Neuronal stem cell (in vitro differentiated cells): Measurements from ENCODE around the gene MRAP.

Experiments used
- DNase-seq: peaks from one replicate; pipeline ENCODE4 v3.0.0-alpha.2; 2013; ENCODE audit warnings: low spot score
- H2AFZ ChIP-seq: one replicate; pipeline ENCODE4 v1.6.1; 2013; ENCODE audit warnings: mild to moderate bottlenecking, low read length, inconsistent platforms
- H2AK5ac ChIP-seq: 2 replicates; pipeline ENCODE4 v1.6.1; 2013; ENCODE audit warnings: low read depth, mild to moderate bottlenecking, inconsistent platforms, low read length, moderate library complexity, mixed read lengths
- H2BK120ac ChIP-seq: 2 replicates; pipeline ENCODE4 v1.6.1; 2013; ENCODE audit warnings: low read depth, mild to moderate bottlenecking, inconsistent platforms, low read length, moderate library complexity, mixed read lengths
- H2BK12ac ChIP-seq: one replicate; pipeline ENCODE4 v1.6.1; 2013; ENCODE audit warnings: low read length, inconsistent platforms
- H2BK15ac ChIP-seq: 2 replicates; pipeline ENCODE4 v1.6.1; 2013; ENCODE audit warnings: mild to moderate bottlenecking, low read length, inconsistent platforms, mixed read lengths
- H2BK5ac ChIP-seq: one replicate; pipeline ENCODE4 v1.6.1; 2013; ENCODE audit warnings: inconsistent platforms, mild to moderate bottlenecking, low read length, moderate library complexity
- H3K14ac ChIP-seq: one replicate; pipeline ENCODE4 v1.6.1; 2013; ENCODE audit warnings: low read length, inconsistent platforms
- H3K18ac ChIP-seq: 2 replicates; pipeline ENCODE4 v1.6.1; 2013; ENCODE audit warnings: low read length, inconsistent platforms
- H3K23ac ChIP-seq: 2 replicates; pipeline ENCODE4 v1.6.1; 2013; ENCODE audit warnings: low read depth, mild to moderate bottlenecking, mixed read lengths, low read length, inconsistent platforms; ENCODE audit not compliant: poor library complexity
- H3K27ac ChIP-seq: replicated peaks from 3 replicates; pipeline ENCODE4 v1.5.1; 2013; ENCODE audit warnings: low read length, inconsistent platforms
- H3K27me3 ChIP-seq, 3 experiments: 2 replicates each; pipeline ENCODE4 v1.6.1; 2013; ENCODE audit warnings: low read length in 3 of 3, mild to moderate bottlenecking in 2 of 3, inconsistent platforms in 1 of 3, low read depth in 1 of 3, mixed read lengths in 1 of 3, moderate library complexity in 1 of 3; ENCODE audit not compliant: control insufficient read depth in 3 of 3, insufficient read depth in 3 of 3
- H3K36me3 ChIP-seq, 2 donors: replicated peaks in 1 of 2; 2 replicates each; pipeline ENCODE4 v1.6.1; 2013; ENCODE audit warnings: low read length in 2 of 2; ENCODE audit not compliant: control insufficient read depth in 2 of 2, insufficient read depth in 2 of 2
- H3K4ac ChIP-seq: 2 replicates; pipeline ENCODE4 v1.6.1; 2013; ENCODE audit warnings: inconsistent platforms, mild to moderate bottlenecking, low read length, moderate library complexity
- H3K4me1 ChIP-seq, 2 donors: 1 replicate in 1 of 2; 2 replicates in 1 of 2; pipeline ENCODE4 v1.6.1; 2013; ENCODE audit warnings: low read length in 2 of 2, low read depth in 1 of 2; ENCODE audit not compliant: control insufficient read depth in 2 of 2, insufficient read depth in 1 of 2
- H3K4me2 ChIP-seq: one replicate; pipeline ENCODE4 v1.6.1; 2013; ENCODE audit warnings: mild to moderate bottlenecking, low read length, inconsistent platforms; ENCODE audit not compliant: insufficient read depth, poor library complexity, severe bottlenecking
- H3K4me3 ChIP-seq, 2 donors: 2 replicates each; pipeline ENCODE4 v1.5.1; 2013; ENCODE audit warnings: low read length in 2 of 2, mild to moderate bottlenecking in 2 of 2, inconsistent platforms in 1 of 2, moderate library complexity in 1 of 2
- H3K79me1 ChIP-seq: one replicate; pipeline ENCODE4 v1.6.1; 2013; ENCODE audit warnings: low read depth, mild to moderate bottlenecking, inconsistent platforms, low read length, moderate library complexity
- H3K9ac ChIP-seq: one replicate; pipeline ENCODE4 v1.6.1; 2013; ENCODE audit warnings: mild to moderate bottlenecking, low read depth, low read length, inconsistent platforms; ENCODE audit not compliant: poor library complexity
- H3K9me3 ChIP-seq, 2 donors: replicated peaks in 1 of 2; 2 replicates each; pipeline versions ENCODE3 to v1.6.1; 2013; ENCODE audit warnings: low read length in 2 of 2, mild to moderate bottlenecking in 2 of 2, inconsistent platforms in 1 of 2, low read depth in 1 of 2, mixed read lengths in 1 of 2, moderate library complexity in 1 of 2; ENCODE audit not compliant: control insufficient read depth in 2 of 2, insufficient read depth in 1 of 2
- H4K8ac ChIP-seq: one replicate; pipeline ENCODE4 v1.6.1; 2013; ENCODE audit warnings: low read depth, mild to moderate bottlenecking, inconsistent platforms, low read length, moderate library complexity
- H4K91ac ChIP-seq: one replicate; pipeline ENCODE4 v1.6.1; 2013; ENCODE audit warnings: low read length, low read depth, mild to moderate bottlenecking, inconsistent platforms; ENCODE audit not compliant: poor library complexity
- WGBS, 2 donors: extraction: QIAGEN DNeasy Blood & Tissue Kit; methylation state at CpG; one replicate each; pipeline ENCODE4 v1.1.7; 2013; ENCODE audit warnings: missing lambda C conversion rate in 2 of 2, mixed read lengths in 1 of 2; ENCODE audit not compliant: insufficient read length in 2 of 2, insufficient replicate concordance in 1 of 2; ENCODE audit errors: extremely low coverage in 2 of 2; 5-methylcytosine and 5-hydroxymethylcytosine counted together

The MRAP gene

GRCh38 chr21:32352526-32352925, 53.9 kb downstream of the MRAP start:
- H3K4me3 ChIP-seq, result no peak overlapping the region
- H2AK5ac ChIP-seq, result no peak overlapping the region
- no peak overlapping the region for H4K8ac ChIP-seq
- H4K91ac ChIP-seq, result no peak overlapping the region
- H2BK12ac ChIP-seq, result no peak overlapping the region
- no peak overlapping the region for H2BK15ac ChIP-seq
- H2AFZ ChIP-seq, result no peak overlapping the region
- peaks cover 58 to 100% of the 10 kb centered on the region in 2 donors for H3K36me3 ChIP-seq
- H3K9me3 ChIP-seq, result no peaks in the 10 kb centered on the region
- no peak for DNase-seq
- H3K4me2 ChIP-seq, result no peak overlapping the region
- H2BK5ac ChIP-seq, result no peak overlapping the region
- WGBS, 2 donors, result no CpG with 5 or more reads among the region's 7 CpGs
- no peak overlapping the region for H3K23ac ChIP-seq
- H3K4ac ChIP-seq, result no peak overlapping the region
- H3K9ac ChIP-seq, result no peak overlapping the region
- no peaks in the 10 kb centered on the region for H3K27me3 ChIP-seq
- H3K27ac ChIP-seq, result no peak overlapping the region
- peaks cover 3% of the 10 kb centered on the region for H3K79me1 ChIP-seq
- H3K18ac ChIP-seq, result no peak overlapping the region
- H3K14ac ChIP-seq, result no peak overlapping the region
- H3K4me1 ChIP-seq, result no peaks in the 10 kb centered on the region
- no peak overlapping the region for H2BK120ac ChIP-seq

GRCh38 chr21:32353002-32353711, 54.5 kb downstream of the MRAP start:
- no CpG with 5 or more reads among the region's 8 CpGs for WGBS, 2 donors
- no peak overlapping the region for H2BK15ac ChIP-seq
- no peak overlapping the region for H2BK120ac ChIP-seq
- no peak overlapping the region for H2AFZ ChIP-seq
- H4K8ac ChIP-seq, result no peak overlapping the region
- no peak overlapping the region for H2BK5ac ChIP-seq
- H3K4me3 ChIP-seq, result no peak overlapping the region
- H3K4ac ChIP-seq, result no peak overlapping the region
- no peak overlapping the region for H3K18ac ChIP-seq
- H3K9me3 ChIP-seq, result no peaks in the 10 kb centered on the region
- H3K79me1 ChIP-seq, result peaks cover 3% of the 10 kb centered on the region
- no peak for DNase-seq
- no peak overlapping the region for H3K14ac ChIP-seq
- no peak overlapping the region for H3K9ac ChIP-seq
- no peak overlapping the region for H3K23ac ChIP-seq
- H3K27ac ChIP-seq, result no peak overlapping the region
- no peaks in the 10 kb centered on the region for H3K4me1 ChIP-seq
- peaks cover 59 to 100% of the 10 kb centered on the region in 2 donors for H3K36me3 ChIP-seq
- H3K27me3 ChIP-seq, result no peaks in the 10 kb centered on the region
- H4K91ac ChIP-seq, result no peak overlapping the region
- no peak overlapping the region for H3K4me2 ChIP-seq
- no peak overlapping the region for H2AK5ac ChIP-seq
- no peak overlapping the region for H2BK12ac ChIP-seq

- no CpG with 5 or more reads among the region's 1 CpG for WGBS, 2 donors
- H3K79me1 ChIP-seq, result no peaks in the 10 kb centered on the region
Observed at GRCh38 chr21:32356874-32357395, 58.3 kb downstream of the MRAP start.

GRCh38 chr21:32359719-32360260, 61.1 kb downstream of the MRAP start:
- Histone ChIP-seq H3K79me1 (no peaks in the 10 kb centered on the region), H3K4ac (no peak overlapping the region), H3K9ac (no peak overlapping the region), H3K27ac (no peak overlapping the region), H2AK5ac (no peak overlapping the region), H3K4me3 (peak overlapping the region in 1 of 2 donors; percentile 30), H3K23ac (no peak overlapping the region), H2AFZ (no peak overlapping the region), H3K36me3 (peaks cover 51 to 100% of the 10 kb centered on the region in 2 donors), H3K4me2 (no peak overlapping the region), H3K18ac (no peak overlapping the region), H4K91ac (no peak overlapping the region), H3K14ac (no peak overlapping the region), H2BK5ac (no peak overlapping the region), H3K4me1 (peaks cover 1 to 2% of the 10 kb centered on the region in 2 donors), H3K9me3 (no peaks in the 10 kb centered on the region), H3K27me3 (no peaks in the 10 kb centered on the region), H4K8ac (no peak overlapping the region), H2BK12ac (no peak overlapping the region), H2BK120ac (no peak overlapping the region), H2BK15ac (no peak overlapping the region)
- no CpG with 5 or more reads among the region's 7 CpGs for WGBS, 2 donors
- no peak for DNase-seq

More at GRCh38 chr21:32356874-32357395, 58.3 kb downstream of the MRAP start:
- Histone ChIP-seq H3K27ac (no peak overlapping the region), H4K8ac (no peak overlapping the region), H3K36me3 (peaks cover 60 to 100% of the 10 kb centered on the region in 2 donors), H3K4me1 (no peaks in the 10 kb centered on the region), H3K18ac (no peak overlapping the region), H2AFZ (no peak overlapping the region), H2BK5ac (no peak overlapping the region), H2BK15ac (no peak overlapping the region), H3K14ac (no peak overlapping the region), H3K4ac (no peak overlapping the region), H3K9me3 (no peaks in the 10 kb centered on the region), H2BK120ac (no peak overlapping the region), H3K4me3 (no peak overlapping the region), H4K91ac (no peak overlapping the region), H2BK12ac (no peak overlapping the region), H3K9ac (no peak overlapping the region), H3K23ac (no peak overlapping the region), H2AK5ac (no peak overlapping the region), H3K4me2 (no peak overlapping the region), H3K27me3 (no peaks in the 10 kb centered on the region)
- no peak for DNase-seq
